Esophagus squamous epithelium (tissue), 5 donors: ENCODE data around the gene NR4A1. TPM values are rescaled to one million over a fixed set of nuclear protein-coding genes. Genes with fewer than 3 reads are reported as not detected.

Source experiments
- DNase-seq: peaks from one replicate; lab custom pipeline; 2025; lab: John Stamatoyannopoulos, UW
- H3K27ac ChIP-seq, 4 donors: fragments of 200-600 bp; sonication (generic); one replicate each; pipeline ENCODE4 v1.5.1; 2016 to 2019; ENCODE audit warnings: mild to moderate bottlenecking in 1 of 4
- H3K27me3 ChIP-seq, 4 donors: fragments of 200-600 bp; sonication (generic); 1 replicate in 3 of 4; 2 replicates in 1 of 4; pipeline versions ENCODE4 v1.5.1 to v1.6.0; 2017 to 2021; ENCODE audit warnings: antibody characterized with exemption in 1 of 4
- H3K36me3 ChIP-seq, 3 donors: fragments of 200-600 bp; sonication (generic); one replicate each; pipeline ENCODE4 v1.5.1; 2016 to 2019
- H3K4me1 ChIP-seq, 3 donors: fragments of 200-600 bp; sonication (generic); one replicate each; pipeline ENCODE4 v1.5.1; 2017 to 2019
- H3K4me3 ChIP-seq, 4 donors: fragments of 200-600 bp; sonication (generic); 1 replicate in 3 of 4; 2 replicates in 1 of 4; pipeline ENCODE4 v1.5.1; 2016 to 2019; ENCODE audit warnings: mild to moderate bottlenecking in 2 of 4, moderate library complexity in 1 of 4
- H3K9me3 ChIP-seq, 3 donors: fragments of 200-600 bp; sonication (generic); one replicate each; pipeline ENCODE4 v1.5.1; 2016 to 2019
- CTCF ChIP-seq, 6 experiments: fragments of 450-650 bp in 4 of 6; fragments of 200-600 bp in 2 of 6; sonication (generic) in 2 of 6; IDR thresholded peaks; one replicate each; pipeline ENCODE4 v1.5.1; 2016 to 2019; ENCODE audit warnings: antibody characterized with exemption in 6 of 6, mild to moderate bottlenecking in 4 of 6, moderate library complexity in 4 of 6
- POLR2A ChIP-seq, 4 donors: fragments of 450-650 bp; IDR thresholded peaks; one replicate each; pipeline ENCODE4 v1.6.1; 2017; ENCODE audit warnings: antibody characterized with exemption in 4 of 4, mild to moderate bottlenecking in 4 of 4, moderate library complexity in 3 of 4
- WGBS, 2 donors: methylation state at CpG; one replicate each; pipeline ENCODE4 v1.1.5; 2018; 5-methylcytosine and 5-hydroxymethylcytosine counted together
- intact Hi-C: fragments of 100-400 bp; cut with DNase I; formaldehyde crosslinking; loops from one replicate; pipeline ENCODE4 v1.15.0; 2022
- total RNA-seq, 4 donors: library from RNA; depleted of rRNA; stranded (reverse); fragments of >200 nt; gene quantifications; one replicate each; pipeline ENCODE4 v1.1.0, GENCODE V29; 2016
- donor health status: DM: yes; HTN: yes; CAD: no.

Gene NR4A1
- total RNA-seq, 4 donors from 2014 or later = 3.4 to 12.6 (median 5.6) TPM

- Histone ChIP-seq H3K9me3 (no peaks in the 10 kb centered on the region), H3K27ac (peak overlapping the region in 3 of 4 donors; percentile 86 to 95 (median 86)), H3K4me1 (peaks cover 12 to 58% (median 27%) of the 10 kb centered on the region in 3 donors), H3K27me3 (peaks cover 0 to 32% (median 0%) of the 10 kb centered on the region in 4 donors), H3K36me3 (no peaks in the 10 kb centered on the region), H3K4me3 (peak overlapping the region in 1 of 4 donors; percentile 82)
- TF ChIP-seq POLR2A (IDR thresholded peaks at IDR 0.05) (peak in 1 of 4 donors; percentile 8), CTCF (IDR thresholded peaks at IDR 0.05) (no peak)
- intact Hi-C loops = no loop called here
- no peak for DNase-seq
- WGBS, 2 donors = 75 to 83% methylated on average over 6 of the region's 6 CpGs
These were observed 12.8 kb upstream of the NR4A1 start for GRCh38 chr12:52038447-52038846.

- Histone ChIP-seq H3K9me3 (no peaks in the 10 kb centered on the region), H3K4me3 (no peak overlapping the region), H3K27me3 (peaks cover 0 to 22% (median 0%) of the 10 kb centered on the region in 4 donors), H3K27ac (peak overlapping the region in 2 of 4 donors; percentile 1 to 85), H3K36me3 (no peaks in the 10 kb centered on the region), H3K4me1 (peaks cover 22 to 73% (median 46%) of the 10 kb centered on the region in 3 donors)
- no peak for DNase-seq
- intact Hi-C loops = no loop called here
- 65 to 77% methylated on average over 2 to 3 of the region's 3 CpGs for WGBS, 2 donors
- TF ChIP-seq CTCF (IDR thresholded peaks at IDR 0.05) (no peak), POLR2A (IDR thresholded peaks at IDR 0.05) (no peak)
These were observed 10.2 kb upstream of the NR4A1 start for GRCh38 chr12:52041035-52041434.

- H3K9me3 ChIP-seq = no peaks in the 10 kb centered on the region
- peaks cover 0 to 20% (median 0%) of the 10 kb centered on the region in 4 donors for H3K27me3 ChIP-seq
- WGBS, 2 donors = 41 to 80% methylated on average over 2 to 6 of the region's 6 CpGs
- H3K4me3 ChIP-seq = no peak overlapping the region
- peaks cover 20 to 73% (median 43%) of the 10 kb centered on the region in 3 donors for H3K4me1 ChIP-seq
- intact Hi-C loops = no loop called here
- TF ChIP-seq POLR2A (IDR thresholded peaks at IDR 0.05) (no peak), CTCF (IDR thresholded peaks at IDR 0.05) (no peak)
- no peaks in the 10 kb centered on the region for H3K36me3 ChIP-seq
- H3K27ac ChIP-seq = peak overlapping the region in 3 of 4 donors; percentile 13 to 85 (median 84)
- no peak for DNase-seq
These were observed 9.5 kb upstream of the NR4A1 start for GRCh38 chr12:52041695-52042123.

GRCh38 chr12:52042706-52043385, 8.4 kb upstream of the NR4A1 start:
- no peak for DNase-seq
- H3K4me3 ChIP-seq = no peak overlapping the region
- peaks cover 0 to 13% (median 0%) of the 10 kb centered on the region in 4 donors for H3K27me3 ChIP-seq
- peaks cover 13 to 70% (median 37%) of the 10 kb centered on the region in 3 donors for H3K4me1 ChIP-seq
- peak overlapping the region in 3 of 4 donors; percentile 79 to 85 (median 84) for H3K27ac ChIP-seq
- intact Hi-C loops = no loop called here
- TF ChIP-seq CTCF (IDR thresholded peaks at IDR 0.05) (no peak), POLR2A (IDR thresholded peaks at IDR 0.05) (no peak)
- no peaks in the 10 kb centered on the region for H3K36me3 ChIP-seq
- WGBS, 2 donors = 83 to 88% methylated on average over 2 to 4 of the region's 8 CpGs
- no peaks in the 10 kb centered on the region for H3K9me3 ChIP-seq
